Activated T-cell treated with anti-CD3 and anti-CD28 coated beads for 1 hour (primary cell): Measurements from ENCODE around the gene SLC6A12.
"Not testable (repeated sequence)": the region's sequence is repeated elsewhere in the genome, so short reads cannot be mapped to it uniquely, and the experiment has no call there.

Experiments
- DNase-seq: peaks from one replicate; pipeline ENCODE4 v3.0.0-alpha.2; 2020; ENCODE audit warnings: low read depth

SLC6A12 gene

GRCh38 chr12:197911-198695, 15.9 kb downstream of the SLC6A12 start:
- DNase-seq: no peak

GRCh38 chr12:197347-197746, 16.6 kb downstream of the SLC6A12 start:
- DNase-seq: no peak

GRCh38 chr12:196436-196835, 17.5 kb downstream of the SLC6A12 start:
- DNase-seq: no peak

GRCh38 chr12:195951-196350, 18.0 kb downstream of the SLC6A12 start:
- DNase-seq: no peak

- no peak for DNase-seq
These were observed 18.8 kb downstream of the SLC6A12 start for GRCh38 chr12:195156-195555.

- DNase-seq: no peak
These were observed 19.7 kb downstream of the SLC6A12 start for GRCh38 chr12:194276-194675.

GRCh38 chr12:193261-193660, 20.7 kb downstream of the SLC6A12 start:
- DNase-seq: no peak

- no peak for DNase-seq
These were observed 22.4 kb downstream of the SLC6A12 start for GRCh38 chr12:191541-191940.

- DNase-seq: no peak
These were observed 23.1 kb downstream of the SLC6A12 start for GRCh38 chr12:190881-191280.

- no peak for DNase-seq
These were observed 24.4 kb downstream of the SLC6A12 start for GRCh38 chr12:189622-189962.

- DNase-seq: peak; percentile 6
These were observed 24.9 kb downstream of the SLC6A12 start for GRCh38 chr12:188910-189621.

- not testable (repeated sequence) for DNase-seq
These were observed 25.7 kb downstream of the SLC6A12 start for GRCh38 chr12:187986-188909.

- no peak for DNase-seq
These were observed 27.8 kb downstream of the SLC6A12 start for GRCh38 chr12:186006-186625.

GRCh38 chr12:185576-185955, 28.4 kb downstream of the SLC6A12 start:
- no peak for DNase-seq

GRCh38 chr12:184811-185575, 29.0 kb downstream of the SLC6A12 start:
- DNase-seq: no peak

- no peak for DNase-seq
These were observed 31.5 kb downstream of the SLC6A12 start for GRCh38 chr12:182381-182892.

GRCh38 chr12:181921-182320, 32.0 kb downstream of the SLC6A12 start:
- DNase-seq: no peak

- no peak for DNase-seq
These were observed 33.5 kb downstream of the SLC6A12 start for GRCh38 chr12:180445-180844.

GRCh38 chr12:179885-180284, 34.1 kb downstream of the SLC6A12 start:
- DNase-seq: no peak

GRCh38 chr12:179131-179884, 34.6 kb downstream of the SLC6A12 start:
- DNase-seq: no peak

GRCh38 chr12:178829-179109, 35.2 kb downstream of the SLC6A12 start:
- DNase-seq: no peak
